GM19240 (cell line): ENCODE data around the gene TRIM39.
"Not testable (repeated sequence)": the region's sequence is repeated elsewhere in the genome, so short reads cannot be mapped to it uniquely, and the experiment has no call there.

ENCODE experiments used
- DNase-seq: peaks from one replicate; pipeline ENCODE4 v3.0.0; 2011; ENCODE audit warnings: low spot score; ENCODE audit not compliant: insufficient read length

TRIM39 gene

GRCh38 chr6:30361661-30362060, 34.9 kb downstream of the TRIM39 start:
- no peak for DNase-seq

DNA sequence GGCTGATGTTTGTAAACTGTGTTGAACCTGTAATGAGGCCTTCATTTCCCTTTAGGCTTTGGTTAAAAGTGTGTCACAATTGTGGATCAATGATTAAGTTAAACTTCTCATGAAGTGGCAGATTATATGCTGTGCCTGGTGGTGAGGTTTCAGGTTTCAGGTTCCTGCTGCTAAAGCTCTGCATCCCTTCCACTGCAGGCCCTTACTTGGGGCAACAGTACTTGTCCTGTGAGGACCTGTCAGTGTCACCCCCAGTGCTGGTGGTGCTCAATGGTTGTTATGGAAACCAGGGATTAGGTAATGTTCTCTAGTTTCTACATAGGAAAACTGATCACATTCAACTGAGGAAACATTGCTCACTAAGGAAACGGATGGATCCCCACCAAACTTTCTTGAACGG, 36.7 kb downstream of the TRIM39 start:
- DNase-seq: no peak

DNA sequence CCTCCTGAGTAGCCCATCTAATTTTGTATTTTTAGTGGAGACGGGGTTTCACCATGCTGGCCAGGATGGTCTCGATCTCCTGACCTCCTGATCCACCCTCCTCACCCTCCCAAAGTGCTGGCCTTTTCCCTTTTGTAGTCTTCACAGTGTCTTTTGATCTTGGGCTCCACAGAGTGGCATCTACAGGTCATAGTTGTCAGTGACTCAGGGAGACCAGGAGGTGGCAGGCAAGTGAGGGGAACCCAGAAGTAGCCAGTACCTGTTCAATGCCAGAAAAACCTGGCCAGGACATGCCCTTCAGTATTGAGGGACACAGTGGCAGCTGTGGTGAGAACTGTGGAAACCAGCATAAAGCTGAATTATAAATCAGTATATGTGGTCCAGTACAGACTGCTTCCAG, 37.9 kb downstream of the TRIM39 start:
- no peak for DNase-seq

GRCh38 chr6:30369280-30369679, 42.6 kb downstream of the TRIM39 start:
- DNase-seq: not testable (repeated sequence)

GRCh38 chr6:30378290-30378937, 51.7 kb downstream of the TRIM39 start:
- no peak for DNase-seq

- no peak for DNase-seq
Measured at GRCh38 chr6:30380464-30380863, 53.7 kb downstream of the TRIM39 start.

GRCh38 chr6:30386166-30386565, 59.4 kb downstream of the TRIM39 start:
- DNase-seq: no peak

GRCh38 chr6:30391240-30391639, 64.5 kb downstream of the TRIM39 start:
- DNase-seq: no peak
